ENCODE measurements around the gene HMCN1.

GRCh38 chr1:185789501-185790193 lies 55.5 kb downstream of the HMCN1 start:
- TF ChIP-seq CTCF (IDR thresholded peaks at IDR 0.05) (no peak), EP300 (IDR thresholded peaks at IDR 0.05) (no peak)

All from stomach (tissue), 4 donors.